ENCODE data around the gene TEX19. TPM values are rescaled to one million over a fixed set of nuclear protein-coding genes. Genes with fewer than 3 reads are reported as not detected.

Gene TEX19
- total and polyA plus RNA-seq, 9 of the 15 experiments (the other 6 are each of a cell fraction or from before 2014, with no cell fraction given), result 0.10 to 4.9 (median 1.9) TPM

- 0 out of 2 replicates have a peak, but pooled peaks have one; percentile 15 for TF ChIP-seq ZBTB33 (CRISPR knock-in tag; IDR thresholded peaks at IDR 0.05)
- no peak for TF ChIP-seq OTX1 (CRISPR knock-in tag; IDR thresholded peaks at IDR 0.05)
- TF ChIP-seq HMGN3 (IDR thresholded peaks at IDR 0.05; ENCODE audit: borderline replicate concordance, extremely low read depth, insufficient read length, low read depth, low read length), result no peak
- TF ChIP-seq GABPA (tag; conservative IDR thresholded peaks at IDR 0.05; ENCODE audit: low read depth), result no peak
- TF ChIP-seq, protein P1, sequence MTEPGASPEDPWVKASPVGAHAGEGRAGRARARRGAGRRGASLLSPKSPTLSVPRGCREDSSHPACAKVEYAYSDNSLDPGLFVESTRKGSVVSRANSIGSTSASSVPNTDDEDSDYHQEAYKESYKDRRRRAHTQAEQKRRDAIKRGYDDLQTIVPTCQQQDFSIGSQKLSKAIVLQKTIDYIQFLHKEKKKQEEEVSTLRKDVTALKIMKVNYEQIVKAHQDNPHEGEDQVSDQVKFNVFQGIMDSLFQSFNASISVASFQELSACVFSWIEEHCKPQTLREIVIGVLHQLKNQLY (CRISPR knock-in tag; conservative IDR thresholded peaks at IDR 0.05), result no peak
- TF ChIP-seq CBX5 (IDR thresholded peaks at IDR 0.05; ENCODE audit: borderline replicate concordance, low read depth), result no peak
- no peak for TF ChIP-seq BDP1 (IDR thresholded peaks at IDR 0.05; ENCODE audit: insufficient read depth, insufficient read length)
- TF ChIP-seq CC2D1A (IDR thresholded peaks at IDR 0.05), result no peak
- no peak for TF ChIP-seq NUFIP1 (IDR thresholded peaks at IDR 0.05; ENCODE audit: partially characterized antibody)
- peak; percentile 52; the same call in 1 of the 2 replicates for TF ChIP-seq MTA2 (IDR thresholded peaks at IDR 0.05; ENCODE audit: low read depth)
- peak in 1 of 2 experiments; percentile 82; a peak in 2 of 4 replicates for TF ChIP-seq HDAC1 (IDR thresholded peaks at IDR 0.05)
- TF ChIP-seq ZKSCAN1 (IDR thresholded peaks at IDR 0.05; ENCODE audit: low read depth, low read length), result no peak
- TF ChIP-seq TAF15 (IDR thresholded peaks at IDR 0.05; ENCODE audit: low read depth, low read length), result no peak
- no peak for TF ChIP-seq MEIS2 (IDR thresholded peaks at IDR 0.05; ENCODE audit: partially characterized antibody)
- TF ChIP-seq SNRNP70 (optimal IDR thresholded peaks at IDR 0.05; ENCODE audit: low read depth, low read length), result no peak
- TF ChIP-seq, protein P2, sequence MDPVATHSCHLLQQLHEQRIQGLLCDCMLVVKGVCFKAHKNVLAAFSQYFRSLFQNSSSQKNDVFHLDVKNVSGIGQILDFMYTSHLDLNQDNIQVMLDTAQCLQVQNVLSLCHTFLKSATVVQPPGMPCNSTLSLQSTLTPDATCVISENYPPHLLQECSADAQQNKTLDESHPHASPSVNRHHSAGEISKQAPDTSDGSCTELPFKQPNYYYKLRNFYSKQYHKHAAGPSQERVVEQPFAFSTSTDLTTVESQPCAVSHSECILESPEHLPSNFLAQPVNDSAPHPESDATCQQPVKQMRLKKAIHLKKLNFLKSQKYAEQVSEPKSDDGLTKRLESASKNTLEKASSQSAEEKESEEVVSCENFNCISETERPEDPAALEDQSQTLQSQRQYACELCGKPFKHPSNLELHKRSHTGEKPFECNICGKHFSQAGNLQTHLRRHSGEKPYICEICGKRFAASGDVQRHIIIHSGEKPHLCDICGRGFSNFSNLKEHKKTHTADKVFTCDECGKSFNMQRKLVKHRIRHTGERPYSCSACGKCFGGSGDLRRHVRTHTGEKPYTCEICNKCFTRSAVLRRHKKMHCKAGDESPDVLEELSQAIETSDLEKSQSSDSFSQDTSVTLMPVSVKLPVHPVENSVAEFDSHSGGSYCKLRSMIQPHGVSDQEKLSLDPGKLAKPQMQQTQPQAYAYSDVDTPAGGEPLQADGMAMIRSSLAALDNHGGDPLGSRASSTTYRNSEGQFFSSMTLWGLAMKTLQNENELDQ (CRISPR knock-in tag; IDR thresholded peaks at IDR 0.05; ENCODE audit: borderline replicate concordance), result no peak
- no peak for TF ChIP-seq MEF2D (tag; conservative IDR thresholded peaks at IDR 0.05; ENCODE audit: low read depth)
- no peak for TF ChIP-seq NR3C1 (CRISPR knock-in tag; IDR thresholded peaks at IDR 0.05)
- TF ChIP-seq KAT8 (IDR thresholded peaks at IDR 0.05; ENCODE audit: low read depth), result no peak
- no peak for TF ChIP-seq ZNF143 (CRISPR knock-in tag; IDR thresholded peaks at IDR 0.05)
- no peak for TF ChIP-seq RBM39 (optimal IDR thresholded peaks at IDR 0.05; ENCODE audit: low read depth, low read length)
- TF ChIP-seq ETS1 (conservative IDR thresholded peaks at IDR 0.05; ENCODE audit: control insufficient read depth, low read depth, low read length), result no peak
- no peak for TF ChIP-seq ESRRB (CRISPR knock-in tag; IDR thresholded peaks at IDR 0.05; ENCODE audit: borderline replicate concordance)
- peak; percentile 73 for TF ChIP-seq CBFA2T2 (conservative IDR thresholded peaks at IDR 0.05)
Observed at GRCh38 chr17:82323514-82324234, 35.4 kb upstream of the TEX19 start (continued).
